H1 (cell line): ENCODE data around the gene CDH22. TPM values are rescaled to one million over a fixed set of nuclear protein-coding genes. Genes with fewer than 3 reads are reported as not detected.

Experiments used
- CTCF ChIA-PET: fragments of 300-600 bp; sonication (Branson Sonifier 250); formaldehyde crosslinking; loops from one replicate; lab custom pipeline; 2021; ENCODE audit not compliant: partially characterized antibody; lab: Charles Lee
- POLR2A ChIA-PET: fragments of 300-600 bp; sonication (Branson Sonifier 250); formaldehyde crosslinking; loops from one replicate; lab custom pipeline; 2021; ENCODE audit warnings: inconsistent platforms; ENCODE audit not compliant: partially characterized antibody; lab: Charles Lee
- DNase-seq, 2 experiments: peaks; one replicate each; pipeline versions ENCODE4 v3.0.0 to v3.0.0-alpha.2; 2010 to 2022; ENCODE audit warnings: low spot score in 2 of 2, low read depth in 1 of 2, mixed read lengths in 1 of 2
- FAIRE-seq: peaks from 2 replicates; lab custom pipeline; 2011; peaks lifted over from hg19 to GRCh38; lab: Jason Lieb, UNC
- H2AFZ ChIP-seq: 2 replicates; pipeline ENCODE4 v1.8.1; 2012; ENCODE audit warnings: low read length, inconsistent platforms
- H2AK5ac ChIP-seq: 2 replicates; pipeline ENCODE4 v1.6.1; 2013; ENCODE audit warnings: low read depth, low read length
- H2BK120ac ChIP-seq: replicated peaks from 2 replicates; pipeline ENCODE3; 2013; ENCODE audit warnings: low read depth, low read length, inconsistent platforms
- H2BK12ac ChIP-seq: 2 replicates; pipeline ENCODE4 v1.6.1; 2013; ENCODE audit warnings: low read depth, low read length
- H2BK15ac ChIP-seq: 2 replicates; pipeline ENCODE4 v1.6.1; 2013; ENCODE audit warnings: low read length
- H2BK20ac ChIP-seq: 2 replicates; pipeline ENCODE4 v1.6.1; 2013; ENCODE audit warnings: low read length
- H2BK5ac ChIP-seq: 2 replicates; pipeline ENCODE4 v1.6.1; 2013; ENCODE audit warnings: low read depth, low read length
- H3K14ac ChIP-seq: 2 replicates; pipeline ENCODE4 v1.6.1; 2013; ENCODE audit warnings: inconsistent platforms; ENCODE audit not compliant: insufficient read length
- H3K18ac ChIP-seq: 2 replicates; pipeline ENCODE4 v1.6.1; 2013; ENCODE audit warnings: low read length; ENCODE audit errors: extremely low read depth
- H3K23ac ChIP-seq: 2 replicates; pipeline ENCODE4 v1.6.1; 2013; ENCODE audit warnings: inconsistent platforms; ENCODE audit not compliant: insufficient read length
- H3K23me2 ChIP-seq: 2 replicates; pipeline ENCODE4 v1.6.1; 2013; ENCODE audit warnings: low read depth, low read length
- H3K27ac ChIP-seq: 2 replicates; pipeline ENCODE4 v1.6.1; 2011; ENCODE audit warnings: low read depth, low read length, inconsistent platforms
- H3K27me3 ChIP-seq, 4 experiments: replicated peaks in 1 of 4; 1 replicate in 1 of 4; 2 replicates in 3 of 4; pipeline versions ENCODE4 v1.6.1 to v1.8.1; 2011 to 2013; ENCODE audit warnings: low read length in 3 of 4, mild to moderate bottlenecking in 3 of 4, inconsistent platforms in 2 of 4, mixed read lengths in 2 of 4, moderate library complexity in 1 of 4; ENCODE audit not compliant: control insufficient read depth in 3 of 4, insufficient read depth in 3 of 4; ENCODE audit errors: extremely low read depth in 1 of 4
- H3K36me3 ChIP-seq, 4 experiments: 2 replicates each; pipeline versions ENCODE4 v1.6.1 to v1.8.1; 2011 to 2013; ENCODE audit warnings: mild to moderate bottlenecking in 4 of 4, low read length in 3 of 4, moderate library complexity in 2 of 4, control low read depth in 1 of 4, inconsistent platforms in 1 of 4; ENCODE audit not compliant: insufficient read depth in 4 of 4, control insufficient read depth in 2 of 4
- H3K4ac ChIP-seq: replicated peaks from 2 replicates; pipeline ENCODE3; 2013; ENCODE audit warnings: low read length, low read depth, mixed read lengths, inconsistent platforms; ENCODE audit not compliant: insufficient read length
- H3K4me1 ChIP-seq, 4 experiments: replicated peaks in 1 of 4; 1 replicate in 1 of 4; 2 replicates in 3 of 4; pipeline versions ENCODE4 v1.6.1 to v1.8.1; 2011 to 2013; ENCODE audit warnings: low read length in 3 of 4, inconsistent platforms in 2 of 4, mixed read lengths in 1 of 4; ENCODE audit not compliant: insufficient read depth in 4 of 4, control insufficient read depth in 3 of 4
- H3K4me2 ChIP-seq, 2 experiments: 2 replicates each; pipeline versions ENCODE4 v1.6.1 to v1.8.1; 2011 to 2013; ENCODE audit warnings: low read depth in 2 of 2, low read length in 2 of 2, control low read depth in 1 of 2, inconsistent platforms in 1 of 2, mild to moderate bottlenecking in 1 of 2; ENCODE audit not compliant: insufficient read depth in 1 of 2
- H3K4me3 ChIP-seq, 4 experiments: fragments of 200-600, 300-600 bp in 1 of 4; sonication (generic), shearing (Covaris generic), sonication (Bioruptor Twin) in 1 of 4; 2 replicates each; pipeline versions ENCODE4 v1.5.1 to v1.8.1; 2011 to 2016; ENCODE audit warnings: low read length in 4 of 4, low read depth in 3 of 4, control low read depth in 2 of 4, inconsistent platforms in 2 of 4, mild to moderate bottlenecking in 2 of 4, mixed read lengths in 1 of 4, moderate library complexity in 1 of 4; ENCODE audit not compliant: insufficient read depth in 2 of 4; ENCODE audit errors: extremely low read depth in 1 of 4
- H3K56ac ChIP-seq: replicated peaks from 2 replicates; pipeline ENCODE3; 2013; ENCODE audit warnings: low read depth, mild to moderate bottlenecking, mixed read lengths, low read length, inconsistent platforms; ENCODE audit not compliant: insufficient read length
- H3K79me1 ChIP-seq: 2 replicates; pipeline ENCODE4 v1.6.1; 2013; ENCODE audit warnings: low read depth, low read length, control low read depth
- H3K79me2 ChIP-seq, 2 experiments: 2 replicates each; pipeline versions ENCODE4 v1.6.1 to v1.8.1; 2012 to 2013; ENCODE audit warnings: low read length in 2 of 2, mild to moderate bottlenecking in 2 of 2, inconsistent platforms in 1 of 2; ENCODE audit not compliant: insufficient read depth in 2 of 2, control insufficient read depth in 1 of 2
- H3K9ac ChIP-seq, 4 experiments: replicated peaks in 1 of 4; 1 replicate in 1 of 4; 2 replicates in 3 of 4; pipeline versions ENCODE4 v1.6.1 to v1.8.1; 2011 to 2013; ENCODE audit warnings: low read depth in 3 of 4, low read length in 3 of 4, control low read depth in 2 of 4, mild to moderate bottlenecking in 2 of 4, moderate library complexity in 2 of 4, inconsistent platforms in 1 of 4; ENCODE audit errors: extremely low read depth in 1 of 4
- H3K9me3 ChIP-seq, 2 experiments: 2 replicates each; pipeline versions ENCODE4 v1.6.1 to v1.8.1; 2012 to 2013; ENCODE audit warnings: mild to moderate bottlenecking in 2 of 2, moderate library complexity in 2 of 2, control low read depth in 1 of 2, inconsistent platforms in 1 of 2, low read depth in 1 of 2, low read length in 1 of 2, mixed read lengths in 1 of 2; ENCODE audit not compliant: insufficient read depth in 2 of 2
- H4K20me1 ChIP-seq, 2 experiments: replicated peaks in 1 of 2; 2 replicates each; pipeline versions ENCODE3 to v1.8.1; 2011 to 2013; ENCODE audit warnings: inconsistent platforms in 2 of 2, low read length in 2 of 2, mild to moderate bottlenecking in 1 of 2; ENCODE audit not compliant: insufficient read depth in 2 of 2, control insufficient read depth in 1 of 2
- H4K5ac ChIP-seq: 2 replicates; pipeline ENCODE4 v1.6.1; 2013; ENCODE audit warnings: low read length, low read depth, mixed read lengths, inconsistent platforms; ENCODE audit not compliant: insufficient read length
- H4K8ac ChIP-seq: 2 replicates; pipeline ENCODE4 v1.8.0; 2013; ENCODE audit warnings: mild to moderate bottlenecking, moderate library complexity, low read length, inconsistent platforms; ENCODE audit not compliant: insufficient read depth; ENCODE audit errors: extremely low read depth
- H4K91ac ChIP-seq: replicated peaks from 2 replicates; pipeline ENCODE3; 2013; ENCODE audit warnings: low read length, mixed read lengths, inconsistent platforms; ENCODE audit not compliant: insufficient read length
- CTCF ChIP-seq, 3 experiments: IDR thresholded peaks; 1 replicate in 2 of 3; 2 replicates in 1 of 3; pipeline versions ENCODE4 v1.5.1 to v1.6.1; 2011; ENCODE audit warnings: low read length in 3 of 3, mild to moderate bottlenecking in 3 of 3, inconsistent platforms in 2 of 3, low read depth in 1 of 3, moderate library complexity in 1 of 3; ENCODE audit not compliant: insufficient read depth in 1 of 3; ENCODE audit errors: control extremely low read depth in 1 of 3
- HDAC6 ChIP-seq: IDR thresholded peaks from one replicate; pipeline ENCODE4 v1.7.1; 2012; ENCODE audit warnings: low read depth, mild to moderate bottlenecking, inconsistent platforms, low read length, moderate library complexity
- WGBS, 2 experiments: shearing (Covaris generic) in 1 of 2; methylation state at CpG; one replicate each; pipeline versions ENCODE4 v1.1.6 to v1.1.7; 2013 to 2015; ENCODE audit warnings: low lambda C conversion rate in 2 of 2, mixed read lengths in 2 of 2, inconsistent platforms in 1 of 2, low coverage in 1 of 2, missing lambda C conversion rate in 1 of 2; ENCODE audit not compliant: insufficient replicate concordance in 2 of 2, insufficient coverage in 1 of 2, insufficient read length in 1 of 2; ENCODE audit errors: extremely low coverage in 1 of 2, missing lambda C conversion rate in 1 of 2; 5-methylcytosine and 5-hydroxymethylcytosine counted together
- polyA plus RNA-seq, 7 experiments: library from polyadenylated mRNA; depleted of rRNA in 3 of 7; stranded (reverse) in 5 of 7; unstranded in 2 of 7; fragments of >200 nt in 5 of 7; fragments of 200-250 nt in 2 of 7; gene quantifications; 1 replicate in 5 of 7; 2 replicates in 1 of 7; 4 replicates in 1 of 7; pipeline versions ENCODE4 v1.2.1 to v1.2.3, GENCODE V29; 2011 to 2013; ENCODE audit warnings: missing spikeins in 2 of 7, mixed read lengths in 2 of 7
- total RNA-seq: library from RNA; stranded (reverse); fragmentation: NEBNext Ultra II Directional; extraction: Animal tissue kit (Norgen Biotek cat#: 25700); gene quantifications from 2 replicates; pipeline ENCODE4 v1.2.1, GENCODE V29; 2021

Gene CDH22
- total and polyA plus RNA-seq, 2 of the 8 experiments (the other 6 are each of a cell fraction or from before 2014, with no cell fraction given): 0.35 to 0.39 TPM

GRCh38 chr20:46139266-46139889 is 168.9 kb downstream of the CDH22 start:
- Histone ChIP-seq H4K91ac (peak overlapping the region; percentile 25), H3K23me2 (no peaks in the 10 kb centered on the region), H3K79me2 (no peaks in the 10 kb centered on the region), H3K4me2 (no peak overlapping the region; a peak in 1 of 4 replicates), H3K4me3 (no peak overlapping the region), H3K23ac (no peak overlapping the region), H3K4me1 (peaks cover 3 to 18% (median 11%) of the 10 kb centered on the region in 4 experiments), H3K27me3 (no peaks in the 10 kb centered on the region), H3K4ac (no peak overlapping the region), H2BK12ac (peak overlapping the region; percentile 68; the same call in 1 of the 2 replicates), H3K14ac (no peak overlapping the region), H4K5ac (no peak overlapping the region), H3K79me1 (no peaks in the 10 kb centered on the region), H2AK5ac (no peak overlapping the region), H2BK15ac (0 out of 2 replicates have a peak overlapping the region, but pooled peaks have one; percentile 61), H4K8ac (peak overlapping the region; percentile 42; the same call in 1 of the 2 replicates), H4K20me1 (no peaks in the 10 kb centered on the region), H3K56ac (no peak overlapping the region), H3K18ac (peak overlapping the region; percentile 32; the same call in 1 of the 2 replicates), H2BK120ac (no peak overlapping the region), H3K9me3 (no peaks in the 10 kb centered on the region), H3K36me3 (no peaks in the 10 kb centered on the region), H2BK5ac (peak overlapping the region; percentile 24; the same call in 1 of the 2 replicates), H2BK20ac (peak overlapping the region; percentile 90; the same call in 1 of the 2 replicates), H2AFZ (no peak overlapping the region), H3K27ac (no peak overlapping the region), H3K9ac (no peak overlapping the region; a peak in 1 of 7 replicates)
- DNase-seq (no peak), FAIRE-seq (no peak)
- TF ChIP-seq CTCF (IDR thresholded peaks at IDR 0.05; ENCODE audit: control extremely low read depth in 1 of 3, insufficient read depth in 1 of 3, low read depth in 1 of 3, low read length in 3 of 3) (peak in 1 of 3 experiments; percentile 6; a peak in 1 of 4 replicates), HDAC6 (no peak)
- ChIA-PET CTCF (interaction anchor here (1.2 to 1.9 kb wide), 6 partner anchors 11 to 166 kb away, joined by 3 to 10 read pairs (median 4); no protein-coding TSS in a partner anchor), POLR2A (interaction anchor here (1.1 to 1.3 kb wide), 2 partner anchors 12 to 168 kb away, joined by 3 to 4 read pairs; no protein-coding TSS in a partner anchor)
- WGBS, 2 experiments: 83% methylated on average over 8 of the region's 8 CpGs; no CpG with 5 or more reads in 1 of the 2 experiments
